Measurements from ENCODE around the gene RABL6.

DNA sequence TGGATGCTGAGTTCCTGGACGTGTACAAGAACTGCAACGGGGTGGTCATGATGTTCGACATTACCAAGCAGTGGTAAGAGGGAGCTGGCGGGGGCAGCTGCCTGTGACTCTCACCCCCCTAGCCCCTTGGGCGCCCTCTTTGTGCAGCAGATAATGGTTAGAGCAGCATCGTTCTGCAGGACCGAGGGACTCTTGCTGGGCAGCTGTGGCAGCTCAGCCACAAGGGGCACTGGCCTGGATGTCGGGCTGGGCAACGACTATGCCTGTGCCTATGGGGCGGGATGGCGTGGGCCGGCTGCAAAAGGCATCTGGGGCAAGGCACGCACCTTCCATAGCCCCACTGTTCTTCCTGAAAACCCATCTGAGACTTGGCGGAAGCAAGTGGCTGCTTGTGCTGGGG lies 21.7 kb downstream of the RABL6 start:
- TF ChIP-seq CTCF (IDR thresholded peaks at IDR 0.05) (no peak), POLR2A (IDR thresholded peaks at IDR 0.05) (no peak)

Data from body of pancreas (tissue), 4 donors.